ENCODE measurements around the gene CRISPLD2.

- TF ChIP-seq CTCF (conservative IDR thresholded peaks at IDR 0.05 in 1 of 2, IDR thresholded peaks at IDR 0.05 in 1 of 2; ENCODE audit: extremely low read depth in 1 of 2, insufficient read depth in 1 of 2, low read depth in 1 of 2, low read length in 2 of 2) (no peak), EZH2 (IDR thresholded peaks at IDR 0.05; ENCODE audit: borderline replicate concordance, low read length) (no peak)
Observed at GRCh38 chr16:84778720-84779119, 41.1 kb upstream of the CRISPLD2 start.
